DMS114 treated with DMSO at 0.1 percent for 48 hours (cell line): ENCODE data around the gene PLCZ1.

ENCODE experiments used
- DNase-seq: peaks from one replicate; lab custom pipeline; 2025; ENCODE audit not compliant: unreplicated experiment; lab: John Stamatoyannopoulos, UW

PLCZ1 gene

DNA sequence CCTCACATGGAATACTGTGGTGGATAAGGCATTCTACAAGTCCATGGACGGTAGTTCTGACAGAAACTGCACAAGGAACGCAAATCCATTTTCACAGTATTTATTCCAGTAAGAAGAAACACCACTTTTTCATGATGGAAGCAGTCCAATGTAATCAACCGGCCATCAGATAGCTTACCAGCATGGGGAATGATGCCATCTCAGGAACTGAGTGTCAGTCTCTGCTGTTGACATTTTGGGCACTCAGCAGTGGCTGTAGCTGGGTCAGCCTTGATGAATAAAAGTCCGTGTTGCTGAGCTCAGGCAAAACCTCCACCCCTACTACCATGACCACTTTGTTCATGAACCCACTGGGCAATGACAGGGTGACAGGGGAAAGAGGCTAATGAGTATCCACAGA lies 103.4 kb downstream of the PLCZ1 start:
- no peak for DNase-seq
